C4-2B (cell line): Measurements from ENCODE around the gene SMOC2.

Source experiments
- ZFX ChIP-seq: fragments of 450-650 bp; IDR thresholded peaks from 2 replicates; pipeline ENCODE4 v1.6.1; 2017
- TF ChIP-seq, protein P1 (sequence below): fragments of 450-650 bp; conservative IDR thresholded peaks from 2 replicates; pipeline ENCODE4 v1.5.1; 2017; ENCODE audit warnings: mild to moderate bottlenecking

GRCh38 chr6:168497381-168497780, 56.4 kb downstream of the SMOC2 start:
- TF ChIP-seq, protein P1, sequence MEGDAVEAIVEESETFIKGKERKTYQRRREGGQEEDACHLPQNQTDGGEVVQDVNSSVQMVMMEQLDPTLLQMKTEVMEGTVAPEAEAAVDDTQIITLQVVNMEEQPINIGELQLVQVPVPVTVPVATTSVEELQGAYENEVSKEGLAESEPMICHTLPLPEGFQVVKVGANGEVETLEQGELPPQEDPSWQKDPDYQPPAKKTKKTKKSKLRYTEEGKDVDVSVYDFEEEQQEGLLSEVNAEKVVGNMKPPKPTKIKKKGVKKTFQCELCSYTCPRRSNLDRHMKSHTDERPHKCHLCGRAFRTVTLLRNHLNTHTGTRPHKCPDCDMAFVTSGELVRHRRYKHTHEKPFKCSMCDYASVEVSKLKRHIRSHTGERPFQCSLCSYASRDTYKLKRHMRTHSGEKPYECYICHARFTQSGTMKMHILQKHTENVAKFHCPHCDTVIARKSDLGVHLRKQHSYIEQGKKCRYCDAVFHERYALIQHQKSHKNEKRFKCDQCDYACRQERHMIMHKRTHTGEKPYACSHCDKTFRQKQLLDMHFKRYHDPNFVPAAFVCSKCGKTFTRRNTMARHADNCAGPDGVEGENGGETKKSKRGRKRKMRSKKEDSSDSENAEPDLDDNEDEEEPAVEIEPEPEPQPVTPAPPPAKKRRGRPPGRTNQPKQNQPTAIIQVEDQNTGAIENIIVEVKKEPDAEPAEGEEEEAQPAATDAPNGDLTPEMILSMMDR: no peak
- no peak for TF ChIP-seq ZFX
